Stromal cell of bone marrow (primary cell): ENCODE results near the gene SELENOK.
"Not testable (repeated sequence)": the region's sequence is repeated elsewhere in the genome, so short reads cannot be mapped to it uniquely, and the experiment has no call there.

ENCODE experiments used
- DNase-seq: peaks from one replicate; pipeline ENCODE4 v3.0.0-alpha.2; 2012; ENCODE audit warnings: low read depth

Gene SELENOK

GRCh38 chr3:53891497-53892285 lies at the start of gene SELENOK:
SELENOK (minus strand) TSS chr3:53891859.
- peak; percentile 99 for DNase-seq

GRCh38 chr3:53941184-53941583 lies 49.5 kb upstream of the SELENOK start:
- peak; percentile 35 for DNase-seq

- no peak for DNase-seq
Observed at GRCh38 chr3:53940623-53941022, 49.0 kb upstream of the SELENOK start.

- no peak for DNase-seq
Observed at GRCh38 chr3:53939813-53940212, 48.2 kb upstream of the SELENOK start.

GRCh38 chr3:53939086-53939582 lies 47.5 kb upstream of the SELENOK start:
- no peak for DNase-seq

DNA sequence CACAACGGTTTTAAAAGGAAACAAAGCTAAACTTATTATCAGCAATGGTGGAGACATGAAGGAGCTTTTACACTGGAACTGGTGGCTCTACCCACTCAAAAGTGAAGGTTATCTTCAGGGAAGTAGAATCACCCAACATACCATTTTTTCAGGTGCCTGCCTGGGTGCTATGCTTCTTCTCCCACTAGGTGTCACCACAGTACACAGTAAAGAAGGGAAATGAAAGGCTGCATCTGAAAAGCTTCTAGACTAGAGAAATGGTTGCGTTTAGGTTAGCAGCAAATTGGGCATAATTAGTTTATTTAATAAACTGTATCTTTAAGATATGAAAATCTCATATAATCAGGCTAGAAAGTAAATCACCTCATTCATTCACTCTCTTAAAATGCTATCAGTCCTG lies 47.0 kb upstream of the SELENOK start:
- peak; percentile 18 for DNase-seq

- no peak for DNase-seq
Observed at GRCh38 chr3:53936347-53936746, 44.7 kb upstream of the SELENOK start.

DNA sequence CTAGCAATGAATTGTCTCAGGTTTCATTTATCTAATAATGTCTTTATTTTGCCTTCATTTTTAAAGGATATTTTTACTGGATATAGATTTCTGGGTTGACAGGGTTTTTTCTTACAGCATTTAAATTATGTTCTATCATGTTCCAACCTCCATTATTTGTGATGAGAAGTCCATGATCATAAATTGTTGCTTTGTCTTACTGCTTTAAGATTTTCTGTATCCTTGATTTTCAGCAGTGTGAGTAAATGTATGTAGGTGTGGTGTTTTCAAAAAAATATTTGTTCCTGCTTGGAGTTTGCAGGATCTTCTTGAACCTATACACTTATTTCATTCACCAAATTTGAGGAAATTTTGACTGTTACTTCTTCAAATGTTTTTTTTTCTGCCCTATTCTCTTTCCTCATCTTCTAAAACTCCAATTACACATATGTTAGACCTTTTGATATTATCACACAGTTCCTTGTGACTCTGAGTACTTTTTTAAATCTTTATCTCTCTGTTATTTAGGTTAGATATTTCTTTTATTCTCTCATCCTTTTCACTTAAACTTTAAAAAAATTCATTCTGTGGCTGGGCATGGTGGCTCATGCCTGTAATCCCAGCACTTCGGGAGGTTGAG lies 43.7 kb upstream of the SELENOK start:
- no peak for DNase-seq

GRCh38 chr3:53927208-53927872 lies 35.7 kb upstream of the SELENOK start:
- not testable (repeated sequence) for DNase-seq

- DNase-seq = peak; percentile 9
Observed at GRCh38 chr3:53921296-53921695, 29.6 kb upstream of the SELENOK start.

DNA sequence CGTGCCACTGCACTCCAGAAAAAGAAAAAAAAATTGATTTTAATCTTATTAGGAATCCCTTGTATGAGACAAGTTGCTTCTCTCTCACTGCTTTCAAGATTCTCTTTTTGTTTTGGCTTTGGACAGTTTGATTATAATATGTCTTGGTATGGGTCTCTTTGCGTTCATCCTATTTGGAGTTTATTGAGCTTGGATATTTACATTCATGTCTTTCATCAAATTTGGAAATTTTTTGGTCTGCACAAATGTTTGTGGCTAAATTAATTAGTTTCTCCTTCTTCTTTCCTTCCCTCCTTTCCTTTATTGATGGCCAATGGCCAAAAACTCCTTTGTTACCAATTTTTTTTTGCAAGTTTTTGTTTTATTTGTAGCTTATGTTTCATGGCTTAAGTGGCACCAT lies 28.1 kb upstream of the SELENOK start:
- no peak for DNase-seq

GRCh38 chr3:53913401-53913800 lies 21.7 kb upstream of the SELENOK start:
- no peak for DNase-seq

GRCh38 chr3:53902711-53903110 lies 11.1 kb upstream of the SELENOK start:
- no peak for DNase-seq

DNA sequence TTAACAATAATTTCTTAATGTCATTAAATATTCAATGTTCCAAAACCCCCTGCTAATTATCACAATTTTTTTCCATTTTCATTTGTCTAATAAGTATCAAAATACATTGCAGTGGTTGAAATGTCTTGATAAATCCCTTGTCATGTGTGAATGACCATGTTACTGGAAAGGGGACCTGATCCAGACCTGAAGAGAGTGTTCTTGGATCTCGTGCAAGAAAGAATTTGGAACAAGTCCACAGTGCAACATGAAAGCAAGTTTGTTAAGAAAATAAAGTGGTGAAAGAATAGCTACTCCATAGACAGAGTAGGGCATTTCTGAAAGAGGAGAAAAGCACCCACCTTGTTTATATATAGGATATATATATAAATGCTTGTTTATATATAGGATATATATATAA lies 10.4 kb upstream of the SELENOK start:
- DNase-seq = no peak

DNA sequence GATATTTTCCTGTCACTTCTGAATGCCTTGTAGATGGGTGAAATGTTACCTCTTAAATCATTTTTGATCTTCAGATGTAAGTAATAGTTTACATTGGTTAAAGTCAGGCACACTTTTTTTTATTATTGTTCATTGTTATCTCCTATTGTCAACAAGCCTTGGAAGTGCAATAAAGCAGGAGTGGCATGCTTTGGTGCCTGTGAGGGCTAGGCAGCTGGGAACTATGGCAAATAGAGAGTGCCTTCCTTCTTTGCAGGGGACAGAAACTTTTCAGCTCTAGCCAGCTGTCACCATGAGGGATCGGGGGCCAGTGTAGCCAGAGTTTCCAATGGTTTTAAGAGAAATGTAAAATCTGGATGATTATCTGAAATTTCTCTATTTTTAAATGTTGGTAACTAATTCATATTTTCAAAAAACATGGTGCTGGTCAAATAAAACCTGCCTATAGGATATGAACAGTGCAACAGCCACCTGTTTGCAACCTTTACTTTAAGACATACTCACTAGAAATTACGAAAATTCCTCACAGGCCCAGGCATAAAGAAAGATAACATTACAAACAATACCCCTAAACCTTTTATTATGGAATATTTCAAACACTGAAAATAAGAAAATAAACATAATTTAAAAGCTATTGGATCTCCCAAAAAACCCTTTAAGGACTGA lies 9.1 kb upstream of the SELENOK start:
- no peak for DNase-seq

DNA sequence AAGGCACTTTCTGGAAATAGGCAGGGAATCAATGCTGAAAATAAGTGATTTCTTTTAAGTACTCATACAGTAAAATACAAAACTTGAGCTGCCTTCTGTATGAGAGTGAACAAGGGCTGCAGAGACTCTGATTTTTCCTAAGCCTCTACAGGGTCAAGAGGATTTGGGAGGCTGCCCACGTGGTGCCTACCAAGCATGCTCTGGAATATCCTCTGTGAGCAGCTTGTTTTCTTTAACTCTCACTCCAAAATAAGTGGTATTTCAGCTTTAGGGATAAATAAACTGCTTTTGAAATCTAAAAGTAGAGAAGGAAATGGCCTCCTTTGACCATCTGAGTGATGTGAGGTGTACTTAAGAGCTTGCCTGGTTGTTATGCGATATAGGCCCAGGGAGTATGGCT lies 8.1 kb upstream of the SELENOK start:
- no peak for DNase-seq

GRCh38 chr3:53892286-53892637 lies 603 bp upstream of the SELENOK start:
- DNase-seq = no peak

- no peak for DNase-seq
Observed at GRCh38 chr3:53890726-53891475, 758 bp downstream of the SELENOK start.

- DNase-seq = no peak
Observed at GRCh38 chr3:53888232-53888631, 3.4 kb downstream of the SELENOK start.

GRCh38 chr3:53887446-53887845 lies 4.2 kb downstream of the SELENOK start:
- no peak for DNase-seq

DNA sequence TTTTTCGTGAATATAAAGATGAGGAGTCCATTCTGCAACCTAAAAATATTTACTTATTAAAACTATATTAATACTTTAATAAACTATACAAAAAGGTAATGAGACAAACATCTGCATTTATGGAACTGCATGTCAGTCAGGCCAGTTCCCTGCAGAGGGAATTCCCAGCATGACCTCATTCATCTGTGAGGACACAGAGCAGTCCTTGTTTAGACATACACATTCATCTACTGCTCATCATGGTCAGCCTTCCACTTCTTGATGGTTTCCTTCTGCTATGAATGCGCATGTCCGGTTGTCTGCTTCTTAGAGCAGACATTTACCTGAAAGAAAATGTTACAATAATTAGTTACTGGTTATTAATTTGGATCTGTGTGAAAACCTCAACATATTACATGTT lies 6.4 kb downstream of the SELENOK start:
- DNase-seq = no peak

GRCh38 chr3:53884623-53885022 lies 7.0 kb downstream of the SELENOK start:
- DNase-seq = no peak
